Hypothalamus (tissue), 51 donors: ENCODE measurements around the gene TYRO3.

Experiments used
- DNase-seq, 51 donors: peaks; one replicate each; lab custom pipeline; 2025; lab: John Stamatoyannopoulos, UW

TYRO3 gene

DNA sequence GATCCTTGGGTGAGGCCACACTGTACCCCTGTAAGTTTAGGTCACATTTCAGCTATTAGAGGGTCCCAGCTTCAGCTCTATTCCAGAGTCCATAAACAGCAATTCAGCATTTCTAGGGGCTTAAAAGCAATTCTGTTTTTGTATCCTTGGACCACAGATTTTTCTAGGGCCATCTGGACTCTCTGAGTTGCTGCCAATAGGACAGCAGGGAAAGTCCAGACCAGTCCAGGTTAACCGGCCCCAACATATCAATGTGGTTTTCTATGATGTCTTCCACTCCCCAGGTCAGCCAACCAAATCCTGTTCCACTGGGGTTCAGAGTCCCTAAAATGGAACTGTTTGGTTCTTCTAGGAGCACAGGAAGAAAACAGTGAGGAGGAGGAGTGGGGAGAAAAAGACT, 40.0 kb downstream of the TYRO3 start:
- DNase-seq, result no peak

DNA sequence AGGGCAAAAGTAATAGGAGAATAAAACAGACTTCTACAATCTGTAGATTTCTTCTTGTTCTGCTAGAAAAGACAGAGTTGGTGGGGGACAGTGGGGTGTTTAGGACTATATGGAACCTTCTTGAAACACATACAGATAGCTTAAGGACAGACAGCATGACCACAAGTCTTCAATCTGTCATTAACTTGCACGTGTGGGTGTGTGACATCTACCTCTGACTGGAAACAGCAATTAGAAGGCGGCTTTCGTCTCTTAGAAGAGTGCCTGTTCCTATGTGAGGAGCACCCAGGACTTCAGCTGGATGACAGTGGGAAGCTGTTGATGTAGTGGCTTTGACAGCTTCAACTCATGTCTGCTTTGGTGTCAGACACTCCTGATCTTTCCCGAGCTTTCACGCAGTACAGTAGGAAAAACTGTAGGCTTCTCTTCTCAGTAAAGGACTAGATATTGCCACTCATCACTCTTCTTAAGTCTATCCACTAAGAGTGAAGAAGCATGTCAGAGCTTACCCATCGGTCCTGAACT, 44.5 kb downstream of the TYRO3 start:
- peak in 1 of 51 donors; percentile 38 for DNase-seq

DNA sequence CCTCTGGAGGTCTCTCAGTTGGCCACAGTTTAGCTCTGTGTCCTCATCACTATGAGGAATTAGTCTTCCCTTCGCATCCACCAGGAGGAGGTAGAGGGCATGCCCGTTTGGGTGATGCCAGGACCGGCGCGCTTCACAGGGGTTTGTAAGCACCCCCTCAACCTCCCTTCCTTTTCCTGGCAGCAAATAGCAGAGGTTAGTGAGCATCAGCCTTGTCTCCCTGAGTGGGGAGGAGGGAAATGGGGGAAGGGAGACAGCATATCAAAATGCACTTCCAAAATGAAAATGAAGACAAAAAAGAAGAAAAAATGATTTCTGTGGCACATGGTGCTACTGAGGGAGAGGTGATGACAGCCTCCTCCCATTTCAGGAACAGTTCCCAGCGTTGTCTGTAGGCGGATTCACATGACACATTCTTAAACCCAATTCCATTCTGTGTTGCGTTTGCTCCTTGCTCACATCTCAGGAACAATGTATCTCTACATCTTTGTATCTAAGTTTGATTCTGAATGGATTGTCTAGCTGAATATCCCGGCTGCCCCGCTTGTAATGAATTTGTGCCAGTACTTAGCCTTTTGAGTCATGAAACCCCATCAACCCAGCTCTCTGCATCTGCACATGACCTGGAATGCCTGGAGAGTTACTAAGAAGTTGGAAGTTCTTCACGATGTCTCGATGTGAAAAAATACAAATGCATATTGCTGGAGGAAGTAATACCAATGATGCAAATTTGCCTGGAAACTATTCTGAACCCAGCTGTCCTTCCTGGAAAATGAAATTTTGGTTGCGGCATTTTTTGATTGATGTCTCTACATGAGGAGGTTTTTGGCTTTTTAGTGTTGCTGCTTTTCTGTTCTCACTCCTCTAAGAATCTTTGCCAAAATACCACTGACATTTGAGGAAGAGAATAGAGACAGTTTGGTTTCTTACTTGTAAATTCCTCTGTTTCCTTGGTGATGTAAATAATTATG, 45.2 kb downstream of the TYRO3 start:
- DNase-seq, result peak in 46 of 51 donors; percentile 4 to 88 (median 36)

DNA sequence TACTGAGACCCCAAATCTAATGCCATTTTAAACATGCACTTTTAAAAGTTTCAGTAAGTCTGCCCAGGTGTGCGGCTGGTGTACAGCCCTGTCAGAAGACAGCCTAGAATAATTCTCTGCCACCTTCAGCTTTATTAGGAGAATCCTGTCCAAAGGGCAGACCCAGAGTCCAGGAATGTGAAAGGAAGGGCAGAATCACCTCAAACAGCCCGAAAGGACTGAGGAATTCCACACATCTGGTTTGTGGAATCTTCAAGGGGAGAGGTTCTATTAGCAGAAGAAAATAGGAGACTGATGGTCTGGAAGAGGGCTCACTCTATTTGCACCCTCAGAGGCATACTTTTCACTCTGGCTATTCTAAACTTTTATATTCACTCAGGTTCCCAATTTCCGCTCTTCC, 46.6 kb downstream of the TYRO3 start:
- DNase-seq, result no peak

DNA sequence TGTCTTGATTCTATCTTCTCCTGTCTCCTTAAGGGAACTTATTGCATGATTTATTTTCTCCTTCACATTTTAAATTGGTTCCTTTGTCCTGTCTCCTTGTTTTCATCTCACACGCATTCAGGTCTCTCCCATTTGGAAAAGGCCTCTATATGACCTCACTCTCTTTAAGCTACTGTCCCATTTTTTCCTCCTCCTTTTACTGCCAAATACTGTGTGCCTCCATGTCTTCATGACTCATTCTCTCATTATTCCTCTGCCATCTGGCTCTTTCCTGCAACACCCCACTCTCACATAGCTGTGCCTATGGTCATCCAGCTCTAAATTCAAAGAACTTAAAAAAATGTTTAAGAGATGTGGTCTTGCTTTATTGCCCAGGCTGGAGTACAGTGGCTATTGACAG, 48.0 kb downstream of the TYRO3 start:
- DNase-seq, result peak in 1 of 51 donors; percentile 13

DNA sequence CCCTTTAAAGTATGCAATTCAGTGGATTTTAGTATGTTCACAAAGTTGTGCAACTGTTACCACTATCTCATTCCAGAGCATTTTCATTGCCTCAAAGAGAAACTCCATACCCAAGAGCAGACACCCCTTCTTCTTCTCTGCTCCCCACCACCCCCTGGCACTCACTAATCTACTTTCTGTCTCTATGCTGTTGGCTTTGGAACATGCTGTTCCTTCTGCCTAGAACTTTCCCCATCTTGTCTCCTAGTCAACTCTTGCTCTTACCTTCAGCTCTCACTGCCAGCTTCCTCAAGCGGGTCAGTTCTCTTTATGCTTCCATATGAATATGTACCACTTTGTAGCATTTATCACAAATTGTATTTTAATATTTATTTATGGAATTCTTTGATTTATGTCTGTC, 50.1 kb downstream of the TYRO3 start:
- no peak for DNase-seq

DNA sequence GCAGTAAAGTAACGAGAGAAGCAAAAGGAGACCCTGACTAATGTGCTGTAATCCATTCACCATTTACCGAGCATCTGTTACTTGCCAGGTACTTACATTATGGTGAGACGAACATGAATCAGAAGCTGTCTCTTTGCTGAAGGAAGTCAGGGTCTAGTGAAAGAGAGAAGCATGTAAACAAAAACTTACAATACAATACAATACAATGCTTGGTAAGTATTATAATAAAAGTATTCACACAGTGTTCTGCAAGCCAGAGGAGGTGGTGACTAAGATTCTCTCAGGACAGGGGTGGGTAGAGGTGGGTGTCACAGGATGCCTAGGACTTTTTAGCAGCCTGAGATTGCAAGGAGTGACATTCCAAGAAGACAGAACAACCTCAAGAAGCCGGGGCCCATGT, 51.0 kb downstream of the TYRO3 start:
- no peak for DNase-seq

DNA sequence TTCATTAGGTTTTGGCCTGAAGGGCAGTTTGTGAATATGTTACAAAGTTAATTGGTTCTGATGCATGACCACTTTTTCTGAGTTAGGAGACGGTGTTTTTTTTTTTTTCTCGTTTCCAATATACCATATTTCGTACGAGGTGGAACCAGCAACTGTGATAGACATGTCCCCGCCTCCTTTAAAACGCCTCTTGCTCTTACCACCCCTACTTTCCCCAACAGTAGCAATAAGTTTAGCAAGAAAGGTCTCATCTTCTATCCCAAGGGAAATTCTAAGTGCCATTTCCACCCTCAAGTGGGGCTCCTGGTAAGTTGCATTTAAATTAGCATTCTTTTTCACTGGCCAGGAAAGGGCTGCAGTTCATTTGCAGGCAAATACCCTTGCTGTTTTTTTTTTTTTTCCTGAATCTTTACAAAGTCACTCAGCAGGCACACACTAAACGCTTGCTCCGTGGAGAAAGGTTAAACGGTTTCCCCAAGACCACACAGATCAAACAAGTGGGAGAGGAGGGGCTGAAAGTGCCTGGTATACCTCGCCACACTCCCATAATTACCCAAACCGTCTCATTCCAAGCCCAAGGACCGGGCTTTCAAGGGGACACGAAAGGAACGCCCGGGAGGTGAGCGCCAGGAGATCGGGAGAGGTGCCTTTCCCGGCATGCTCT, 61.7 kb downstream of the TYRO3 start:
- peak in 3 of 51 donors; percentile 12 to 65 (median 47) for DNase-seq

DNA sequence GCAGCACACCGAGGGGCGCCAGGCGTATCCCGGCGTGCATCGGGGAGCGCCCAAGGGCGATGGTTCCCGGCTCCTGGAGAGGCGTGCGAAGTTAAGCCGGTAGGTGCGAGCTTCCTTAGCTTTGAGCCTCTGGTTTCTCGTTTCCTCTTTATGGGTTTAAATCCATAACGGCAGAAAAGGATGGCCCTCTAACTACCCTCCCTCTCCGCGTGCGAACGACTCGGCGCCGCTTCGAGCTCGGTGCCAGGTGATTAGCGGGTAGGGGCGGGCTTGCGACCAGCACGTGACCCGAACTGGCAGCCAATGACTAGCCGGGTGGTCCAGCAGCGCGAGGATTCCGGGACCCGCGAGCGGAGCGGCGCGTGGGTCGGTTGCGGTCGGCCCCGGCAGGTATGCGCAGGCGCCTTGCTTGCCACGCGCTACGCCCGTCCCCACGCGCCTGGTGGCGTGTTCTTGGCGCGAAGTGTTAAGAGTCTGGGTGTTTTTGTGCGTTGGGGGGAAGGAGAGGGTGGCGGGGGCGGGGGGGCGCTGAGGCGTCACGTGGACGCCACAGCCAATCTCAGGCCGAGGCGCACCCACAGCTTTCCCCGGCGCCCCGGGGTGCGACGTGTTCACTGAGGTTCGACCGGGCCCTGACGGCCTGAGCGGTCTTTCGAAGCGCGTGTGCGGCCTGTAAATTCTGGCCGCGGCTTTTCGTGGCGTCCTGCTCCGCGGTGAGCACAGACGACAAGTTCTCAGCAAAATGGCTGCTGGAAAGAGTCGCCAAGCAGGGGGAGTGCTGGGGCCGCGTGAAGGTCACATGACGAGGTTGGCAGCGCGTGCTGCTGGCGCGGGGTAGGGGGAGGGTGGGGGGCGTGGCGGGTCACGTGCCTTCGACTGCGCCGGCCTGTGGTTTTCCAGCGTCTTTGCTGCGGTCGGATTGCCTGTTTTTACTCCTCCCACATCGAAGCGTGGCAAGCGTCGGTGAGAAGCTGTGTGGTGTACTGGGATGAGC, 62.5 kb downstream of the TYRO3 start:
- peak; percentile 48 to 98 (median 84) for DNase-seq

DNA sequence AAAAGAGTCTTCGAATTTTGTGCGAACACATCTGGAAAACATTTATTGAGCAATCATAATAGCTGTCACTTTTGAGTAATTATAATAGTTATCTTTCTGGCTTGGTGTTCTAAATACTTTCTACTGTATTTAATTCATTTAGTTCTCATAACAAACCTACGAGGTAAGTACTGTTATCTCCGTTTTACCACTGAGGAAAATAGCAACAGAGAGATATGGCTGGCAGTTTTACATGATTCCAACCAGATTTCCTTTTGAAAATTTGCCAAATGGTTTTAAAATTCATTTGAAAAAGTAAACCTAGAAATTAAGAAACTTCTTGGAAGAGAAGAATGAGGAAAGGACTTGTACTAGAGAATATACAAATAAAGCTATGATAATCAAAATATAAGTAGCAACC, 63.9 kb downstream of the TYRO3 start:
- no peak for DNase-seq

DNA sequence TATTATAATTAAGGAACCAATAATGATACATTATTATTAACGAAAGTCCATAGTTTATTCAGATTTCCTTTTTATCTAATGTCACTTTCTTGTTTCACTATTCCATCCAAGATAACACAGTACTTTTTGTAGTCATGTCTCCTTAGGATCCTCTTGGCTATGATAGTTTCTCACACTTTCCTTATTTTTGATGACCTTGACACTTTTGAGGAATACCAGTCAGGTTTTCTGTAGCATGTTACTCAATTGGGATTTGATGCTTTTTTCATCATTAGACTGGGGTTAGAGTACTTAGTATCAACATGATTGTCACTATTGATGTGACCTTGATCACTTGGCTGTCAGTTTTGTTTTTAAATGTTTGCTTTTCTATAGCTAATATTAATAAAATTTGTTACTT, 68.2 kb downstream of the TYRO3 start:
- DNase-seq, result no peak

DNA sequence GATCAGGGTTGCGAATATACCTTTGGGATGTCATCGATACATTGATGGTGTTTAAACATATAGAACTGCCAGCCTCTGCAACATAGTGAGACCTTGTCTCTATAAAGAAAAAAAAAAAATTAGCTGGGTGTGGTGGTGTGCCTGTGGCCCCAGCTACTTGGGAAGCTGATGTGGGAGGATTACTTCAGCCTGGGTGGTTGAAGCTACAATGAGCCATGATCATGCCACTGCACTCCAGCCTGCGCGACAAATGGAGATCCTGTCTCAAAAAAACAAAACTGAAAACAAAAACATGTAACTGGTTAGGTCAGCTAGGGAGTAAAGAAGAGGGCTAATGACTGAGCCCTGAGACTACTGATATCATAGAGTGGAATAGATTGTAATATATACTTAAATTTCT, 70.5 kb downstream of the TYRO3 start:
- no peak for DNase-seq

DNA sequence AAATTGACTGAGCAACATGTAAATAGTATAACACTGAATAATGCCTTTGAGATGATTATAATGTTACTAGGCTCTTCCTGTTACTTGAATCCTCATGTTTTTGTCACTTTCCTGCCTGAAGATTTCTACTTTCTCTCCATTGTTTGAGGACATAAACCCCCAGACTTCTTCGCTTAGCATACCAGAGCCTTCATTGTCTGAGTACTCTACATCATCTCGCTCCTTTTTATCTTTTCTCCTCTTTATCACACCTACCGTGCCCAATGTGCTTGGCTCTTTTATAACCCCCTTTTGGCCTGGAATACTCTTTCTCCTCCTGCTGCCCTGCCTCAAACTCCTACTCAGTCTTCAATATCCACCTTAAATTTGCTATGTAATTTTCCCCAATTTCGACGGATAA, 70.9 kb downstream of the TYRO3 start:
- no peak for DNase-seq

DNA sequence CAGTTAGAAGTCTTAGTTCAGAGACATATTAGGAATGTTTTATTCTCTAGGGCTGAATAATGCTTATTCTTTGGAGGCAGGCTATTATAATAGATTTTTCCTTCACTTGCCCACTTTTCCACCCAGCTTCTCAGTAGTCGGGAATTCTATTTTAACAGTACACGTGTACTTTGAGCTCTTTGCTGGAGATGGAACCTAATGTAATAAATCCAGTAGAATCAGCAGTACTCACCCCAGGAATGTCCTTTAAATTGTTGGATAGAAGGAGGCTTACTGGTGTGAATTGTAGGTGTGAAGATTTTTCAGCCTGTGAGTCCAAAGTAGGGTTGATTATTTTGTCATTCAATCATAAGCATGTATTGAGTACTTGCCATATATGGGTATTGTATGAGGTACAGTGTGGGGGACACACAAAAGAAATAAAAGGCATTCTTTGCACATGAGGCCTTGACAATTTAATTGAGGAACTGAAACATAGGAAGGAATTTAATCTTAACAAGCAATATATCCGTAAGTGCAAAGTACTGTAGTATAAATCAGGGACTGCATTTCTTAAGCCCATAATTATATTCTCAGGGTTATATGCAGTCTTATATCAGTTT, 71.7 kb downstream of the TYRO3 start:
- DNase-seq, result no peak

DNA sequence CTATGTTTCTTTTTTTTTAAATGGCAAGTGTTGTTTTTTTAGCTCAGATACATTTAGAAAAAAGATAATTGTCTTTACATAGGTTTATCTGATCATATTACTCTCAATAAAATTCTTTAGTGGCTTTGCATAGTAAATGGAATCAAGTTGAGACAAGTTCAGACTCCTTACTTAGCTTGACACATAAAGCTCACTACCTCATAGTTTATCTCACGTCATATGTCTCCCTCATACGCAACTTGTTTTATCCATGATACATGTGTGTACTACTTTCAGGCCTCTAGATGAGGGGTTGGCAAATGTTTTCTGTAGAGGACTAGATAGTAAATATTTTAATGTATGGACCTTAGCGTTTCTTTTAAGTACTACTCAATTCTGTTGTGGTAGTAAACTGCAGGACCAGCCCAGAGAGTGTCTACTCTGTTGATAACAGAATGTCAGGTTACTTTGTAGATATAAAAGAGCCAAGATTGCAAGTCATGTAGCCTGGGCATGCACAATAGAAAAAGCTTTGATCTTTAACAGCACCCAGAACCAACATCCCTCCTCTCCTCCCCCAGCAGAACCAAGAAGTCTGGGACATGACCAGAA, 73.0 kb downstream of the TYRO3 start:
- DNase-seq, result no peak
